LNCAP (cell line): ENCODE results near the gene KRTAP10-9.

ENCODE experiments used
- CTCF ChIP-seq: fragments of 450-650 bp; IDR thresholded peaks from 2 replicates; pipeline ENCODE4 v1.5.1; 2017; ENCODE audit warnings: mild to moderate bottlenecking

KRTAP10-9 gene

GRCh38 chr21:44583089-44583799 lies 43.6 kb upstream of the KRTAP10-9 start:
- TF ChIP-seq CTCF = no peak

GRCh38 chr21:44583800-44584147 lies 43.1 kb upstream of the KRTAP10-9 start:
- no peak for TF ChIP-seq CTCF

GRCh38 chr21:44585892-44586291 lies 41.0 kb upstream of the KRTAP10-9 start:
- TF ChIP-seq CTCF = no peak

- TF ChIP-seq CTCF = no peak
Measured at GRCh38 chr21:44589094-44589493, 37.8 kb upstream of the KRTAP10-9 start.

GRCh38 chr21:44589586-44590305 lies 37.1 kb upstream of the KRTAP10-9 start:
- TF ChIP-seq CTCF = no peak

GRCh38 chr21:44590311-44590721 lies 36.6 kb upstream of the KRTAP10-9 start:
- no peak for TF ChIP-seq CTCF

- no peak for TF ChIP-seq CTCF
Measured at GRCh38 chr21:44592446-44593311, 34.2 kb upstream of the KRTAP10-9 start, which contains the start of gene KRTAP10-6. KRTAP10-6 (minus strand) TSS chr21:44592505; CDS start chr21:44592484, 21 bp downstream.
